Astrocyte (in vitro differentiated cells and primary cell): ENCODE results near the gene STK33. TPM values are rescaled to one million over a fixed set of nuclear protein-coding genes. Genes with fewer than 3 reads are reported as not detected.

Experiments
- DNase-seq: peaks from one replicate; pipeline ENCODE4 v3.0.0-alpha.2; 2010; ENCODE audit warnings: low read depth
- FAIRE-seq: peaks from 2 replicates; lab custom pipeline; 2011; peaks lifted over from hg19 to GRCh38; lab: Jason Lieb, UNC
- H2AFZ ChIP-seq: 2 replicates; pipeline ENCODE4 v1.6.0; 2012; ENCODE audit warnings: low read depth, low read length, inconsistent platforms
- H3K27ac ChIP-seq: 2 replicates; pipeline ENCODE4 v1.5.1; 2011; ENCODE audit warnings: low read depth, low read length, inconsistent platforms
- H3K27me3 ChIP-seq: 2 replicates; pipeline ENCODE4 v1.6.0; 2011; ENCODE audit warnings: low read length, inconsistent platforms; ENCODE audit not compliant: insufficient read depth
- H3K36me3 ChIP-seq: 2 replicates; pipeline ENCODE4 v1.5.1; 2011; ENCODE audit warnings: low read length, inconsistent platforms; ENCODE audit not compliant: insufficient read depth
- H3K4me1 ChIP-seq: 2 replicates; pipeline ENCODE4 v1.5.1; 2011; ENCODE audit warnings: low read length, inconsistent platforms; ENCODE audit not compliant: insufficient read depth
- H3K4me2 ChIP-seq: 2 replicates; pipeline ENCODE4 v1.6.0; 2012; ENCODE audit warnings: low read length, inconsistent platforms
- H3K4me3 ChIP-seq: 2 replicates; pipeline ENCODE4 v1.5.1; 2011; ENCODE audit warnings: low read depth, mild to moderate bottlenecking, low read length, inconsistent platforms; ENCODE audit not compliant: insufficient read depth
- H3K79me2 ChIP-seq: 2 replicates; pipeline ENCODE4 v1.6.0; 2012; ENCODE audit warnings: mild to moderate bottlenecking, low read length, inconsistent platforms; ENCODE audit not compliant: insufficient read depth
- H3K9ac ChIP-seq: 2 replicates; pipeline ENCODE4 v1.6.0; 2012; ENCODE audit warnings: mild to moderate bottlenecking, low read length, inconsistent platforms
- H3K9me3 ChIP-seq: 2 replicates; pipeline ENCODE4 v1.5.1; 2012; ENCODE audit warnings: low read depth, mild to moderate bottlenecking, low read length, inconsistent platforms; ENCODE audit not compliant: insufficient read depth
- H4K20me1 ChIP-seq: 2 replicates; pipeline ENCODE4 v1.6.0; 2012; ENCODE audit warnings: low read length, inconsistent platforms; ENCODE audit not compliant: insufficient read depth
- H3K27ac Mint-ChIP-seq: one replicate; pipeline ENCODE4 v1.8.0; 2021; ENCODE audit warnings: mild to moderate bottlenecking, mixed read lengths; ENCODE audit not compliant: unreplicated experiment
- H3K27me3 Mint-ChIP-seq: one replicate; pipeline ENCODE4 v1.8.0; 2021; ENCODE audit warnings: low read depth, mixed read lengths; ENCODE audit not compliant: unreplicated experiment
- H3K36me3 Mint-ChIP-seq: one replicate; pipeline ENCODE4 v1.8.0; 2021; ENCODE audit warnings: low read depth, mixed read lengths; ENCODE audit not compliant: unreplicated experiment
- H3K4me1 Mint-ChIP-seq: one replicate; pipeline ENCODE4 v1.8.0; 2021; ENCODE audit warnings: low read depth, mixed read lengths; ENCODE audit not compliant: unreplicated experiment
- H3K4me3 Mint-ChIP-seq: one replicate; pipeline ENCODE4 v1.8.0; 2021; ENCODE audit warnings: mild to moderate bottlenecking, moderate library complexity, mixed read lengths; ENCODE audit not compliant: unreplicated experiment
- H3K9me3 Mint-ChIP-seq: one replicate; pipeline ENCODE4 v1.8.0; 2021; ENCODE audit warnings: mild to moderate bottlenecking, mixed read lengths; ENCODE audit not compliant: unreplicated experiment
- CTCF ChIP-seq: IDR thresholded peaks from 2 replicates; pipeline ENCODE4 v1.5.1; 2011; ENCODE audit warnings: low read depth, mild to moderate bottlenecking, inconsistent platforms, low read length, moderate library complexity; ENCODE audit not compliant: insufficient read depth
- EZH2 ChIP-seq: IDR thresholded peaks from 2 replicates; pipeline ENCODE4 v1.6.1; 2012; ENCODE audit warnings: mild to moderate bottlenecking, low read length, inconsistent platforms; ENCODE audit not compliant: insufficient read depth
- total RNA-seq: library from RNA; stranded (reverse); gene quantifications from 2 replicates; pipeline ENCODE4 v1.2.1, GENCODE V29; 2021

Gene STK33
- total RNA-seq, 1 donor from 2014 or later: 7.5 TPM

GRCh38 chr11:8613036-8613435 is 19.0 kb upstream of the STK33 start:
- H2AFZ ChIP-seq: no peak overlapping the region
- no peak overlapping the region for H3K4me3 Mint-ChIP-seq
- no peak overlapping the region for H3K4me2 ChIP-seq
- peaks cover 16% of the 10 kb centered on the region for H3K36me3 Mint-ChIP-seq
- no peaks in the 10 kb centered on the region for H3K36me3 ChIP-seq
- no peaks in the 10 kb centered on the region for H3K27me3 ChIP-seq
- no peaks in the 10 kb centered on the region for H3K9me3 Mint-ChIP-seq
- no peak overlapping the region for H3K4me3 ChIP-seq
- FAIRE-seq (no peak), DNase-seq (peak; percentile 2)
- peaks cover 3% of the 10 kb centered on the region for H3K4me1 ChIP-seq
- H4K20me1 ChIP-seq: no peaks in the 10 kb centered on the region
- no peaks in the 10 kb centered on the region for H3K79me2 ChIP-seq
- H3K27ac Mint-ChIP-seq: peak overlapping the region; percentile 13
- peaks cover 17% of the 10 kb centered on the region for H3K4me1 Mint-ChIP-seq
- H3K27me3 Mint-ChIP-seq: peaks cover 4% of the 10 kb centered on the region
- TF ChIP-seq CTCF: no peak
- no peak for TF ChIP-seq EZH2
- no peak overlapping the region for H3K9ac ChIP-seq
- H3K27ac ChIP-seq: no peak overlapping the region
- no peaks in the 10 kb centered on the region for H3K9me3 ChIP-seq

- no peaks in the 10 kb centered on the region for H4K20me1 ChIP-seq
- no peaks in the 10 kb centered on the region for H3K9me3 ChIP-seq
- no peaks in the 10 kb centered on the region for H3K27me3 ChIP-seq
- H3K4me1 Mint-ChIP-seq: peaks cover 17% of the 10 kb centered on the region
- no peak overlapping the region for H2AFZ ChIP-seq
- FAIRE-seq (no peak), DNase-seq (no peak)
- no peak overlapping the region for H3K27ac Mint-ChIP-seq
- no peak overlapping the region for H3K27ac ChIP-seq
- H3K36me3 Mint-ChIP-seq: peaks cover 14% of the 10 kb centered on the region
- no peaks in the 10 kb centered on the region for H3K36me3 ChIP-seq
- H3K4me3 ChIP-seq: no peak overlapping the region
- H3K4me1 ChIP-seq: peaks cover 3% of the 10 kb centered on the region
- no peaks in the 10 kb centered on the region for H3K9me3 Mint-ChIP-seq
- no peak overlapping the region for H3K9ac ChIP-seq
- H3K4me3 Mint-ChIP-seq: no peak overlapping the region
- peaks cover 4% of the 10 kb centered on the region for H3K27me3 Mint-ChIP-seq
- no peak for TF ChIP-seq EZH2
- no peak for TF ChIP-seq CTCF
- H3K4me2 ChIP-seq: no peak overlapping the region
- H3K79me2 ChIP-seq: no peaks in the 10 kb centered on the region
Observed at GRCh38 chr11:8612522-8612921, 18.5 kb upstream of the STK33 start.

GRCh38 chr11:8610532-8611116 is 16.6 kb upstream of the STK33 start:
- H3K36me3 Mint-ChIP-seq: peaks cover 6% of the 10 kb centered on the region
- Histone ChIP-seq H3K9me3 (no peaks in the 10 kb centered on the region), H2AFZ (no peak overlapping the region), H3K4me2 (no peak overlapping the region), H3K27me3 (no peaks in the 10 kb centered on the region), H3K36me3 (no peaks in the 10 kb centered on the region), H3K9ac (no peak overlapping the region), H3K27ac (no peak overlapping the region), H3K79me2 (no peaks in the 10 kb centered on the region), H4K20me1 (no peaks in the 10 kb centered on the region), H3K4me3 (no peak overlapping the region), H3K4me1 (peaks cover 3% of the 10 kb centered on the region)
- DNase-seq (no peak), FAIRE-seq (no peak)
- peaks cover 23% of the 10 kb centered on the region for H3K4me1 Mint-ChIP-seq
- TF ChIP-seq EZH2: no peak
- TF ChIP-seq CTCF: no peak
- H3K27me3 Mint-ChIP-seq: no peaks in the 10 kb centered on the region
- H3K9me3 Mint-ChIP-seq: no peaks in the 10 kb centered on the region
- H3K27ac Mint-ChIP-seq: no peak overlapping the region
- H3K4me3 Mint-ChIP-seq: no peak overlapping the region
